ENCODE data around the gene EGR2.
"Not testable (repeated sequence)": the region's sequence is repeated elsewhere in the genome, so short reads cannot be mapped to it uniquely, and the experiment has no call there.

The EGR2 gene

GRCh38 chr10:62784537-62784936 lies 31.6 kb downstream of the EGR2 start:
- H3K18ac ChIP-seq (ENCODE audit: low read length); H3K4ac ChIP-seq (ENCODE audit: low read length); H3K79me1 ChIP-seq (ENCODE audit: low read depth, low read length); H2BK12ac ChIP-seq (ENCODE audit: low read length); H2AK5ac ChIP-seq (ENCODE audit: low read depth, low read length); H3K4me1 ChIP-seq (ENCODE audit: control insufficient read depth in 2 of 2, insufficient read depth in 1 of 2, low read depth in 1 of 2, low read length in 2 of 2); H3K14ac ChIP-seq (ENCODE audit: low read length); H2BK5ac ChIP-seq (ENCODE audit: low read length); H3K27me3 ChIP-seq (ENCODE audit: control insufficient read depth in 3 of 3, insufficient read depth in 3 of 3, low read depth in 1 of 3, low read length in 3 of 3); H3K23ac ChIP-seq (ENCODE audit: low read depth, low read length, poor library complexity); H3K9ac ChIP-seq (ENCODE audit: low read depth, low read length, poor library complexity); H3K9me3 ChIP-seq (replicated peaks in 1 of 2; ENCODE audit: control insufficient read depth in 2 of 2, insufficient read depth in 1 of 2, low read depth in 1 of 2, low read length in 2 of 2); H3K27ac ChIP-seq (replicated peaks; ENCODE audit: low read length); H4K91ac ChIP-seq (ENCODE audit: low read depth, low read length, poor library complexity); H3K36me3 ChIP-seq (replicated peaks in 1 of 2; ENCODE audit: control insufficient read depth in 2 of 2, insufficient read depth in 2 of 2, low read length in 2 of 2); H2BK15ac ChIP-seq (ENCODE audit: low read length); H3K4me2 ChIP-seq (ENCODE audit: insufficient read depth, low read length, poor library complexity, severe bottlenecking); H3K4me3 ChIP-seq (ENCODE audit: low read length in 2 of 2); DNase-seq (ENCODE audit: low spot score); H2AFZ ChIP-seq (ENCODE audit: low read length); H4K8ac ChIP-seq (ENCODE audit: low read depth, low read length); H2BK120ac ChIP-seq (ENCODE audit: low read depth, low read length): not testable (repeated sequence)
- WGBS, 2 donors (ENCODE audit: extremely low coverage in 2 of 2, insufficient read length in 2 of 2, insufficient replicate concordance in 1 of 2) = no CpG with 5 or more reads among the region's 3 CpGs

GRCh38 chr10:62779487-62780248 lies 36.5 kb downstream of the EGR2 start:
- no peak for DNase-seq (ENCODE audit: low spot score)
- Histone ChIP-seq H3K79me1 (ENCODE audit: low read depth, low read length) (no peaks in the 10 kb centered on the region), H3K23ac (ENCODE audit: low read depth, low read length, poor library complexity) (no peak overlapping the region), H3K27ac (replicated peaks; ENCODE audit: low read length) (no peak overlapping the region), H3K9me3 (replicated peaks in 1 of 2; ENCODE audit: control insufficient read depth in 2 of 2, insufficient read depth in 1 of 2, low read depth in 1 of 2, low read length in 2 of 2) (no peaks in the 10 kb centered on the region), H2BK12ac (ENCODE audit: low read length) (no peak overlapping the region), H3K4me1 (ENCODE audit: control insufficient read depth in 2 of 2, insufficient read depth in 1 of 2, low read depth in 1 of 2, low read length in 2 of 2) (no peaks in the 10 kb centered on the region), H2AK5ac (ENCODE audit: low read depth, low read length) (no peak overlapping the region), H4K91ac (ENCODE audit: low read depth, low read length, poor library complexity) (no peak overlapping the region), H4K8ac (ENCODE audit: low read depth, low read length) (no peak overlapping the region), H2BK120ac (ENCODE audit: low read depth, low read length) (no peak overlapping the region), H3K9ac (ENCODE audit: low read depth, low read length, poor library complexity) (no peak overlapping the region), H3K4me2 (ENCODE audit: insufficient read depth, low read length, poor library complexity, severe bottlenecking) (no peak overlapping the region), H2AFZ (ENCODE audit: low read length) (no peak overlapping the region), H3K27me3 (ENCODE audit: control insufficient read depth in 3 of 3, insufficient read depth in 3 of 3, low read depth in 1 of 3, low read length in 3 of 3) (no peaks in the 10 kb centered on the region), H3K18ac (ENCODE audit: low read length) (no peak overlapping the region), H3K4ac (ENCODE audit: low read length) (no peak overlapping the region), H3K4me3 (ENCODE audit: low read length in 2 of 2) (no peak overlapping the region), H2BK15ac (ENCODE audit: low read length) (no peak overlapping the region), H3K36me3 (replicated peaks in 1 of 2; ENCODE audit: control insufficient read depth in 2 of 2, insufficient read depth in 2 of 2, low read length in 2 of 2) (no peaks in the 10 kb centered on the region), H2BK5ac (ENCODE audit: low read length) (no peak overlapping the region), H3K14ac (ENCODE audit: low read length) (no peak overlapping the region)
- WGBS, 2 donors (ENCODE audit: extremely low coverage in 2 of 2, insufficient read length in 2 of 2, insufficient replicate concordance in 1 of 2) = no CpG with 5 or more reads among the region's 5 CpGs

- DNase-seq (ENCODE audit: low spot score) = no peak
- Histone ChIP-seq H4K91ac (ENCODE audit: low read depth, low read length, poor library complexity) (no peak overlapping the region), H3K4me2 (ENCODE audit: insufficient read depth, low read length, poor library complexity, severe bottlenecking) (no peak overlapping the region), H2BK5ac (ENCODE audit: low read length) (no peak overlapping the region), H4K8ac (ENCODE audit: low read depth, low read length) (no peak overlapping the region), H3K27me3 (ENCODE audit: control insufficient read depth in 3 of 3, insufficient read depth in 3 of 3, low read depth in 1 of 3, low read length in 3 of 3) (no peaks in the 10 kb centered on the region), H2BK15ac (ENCODE audit: low read length) (no peak overlapping the region), H3K4me1 (ENCODE audit: control insufficient read depth in 2 of 2, insufficient read depth in 1 of 2, low read depth in 1 of 2, low read length in 2 of 2) (no peaks in the 10 kb centered on the region), H3K79me1 (ENCODE audit: low read depth, low read length) (no peaks in the 10 kb centered on the region), H3K9ac (ENCODE audit: low read depth, low read length, poor library complexity) (no peak overlapping the region), H2AK5ac (ENCODE audit: low read depth, low read length) (no peak overlapping the region), H3K23ac (ENCODE audit: low read depth, low read length, poor library complexity) (no peak overlapping the region), H3K4ac (ENCODE audit: low read length) (no peak overlapping the region), H2BK120ac (ENCODE audit: low read depth, low read length) (no peak overlapping the region), H2AFZ (ENCODE audit: low read length) (no peak overlapping the region), H2BK12ac (ENCODE audit: low read length) (no peak overlapping the region), H3K4me3 (ENCODE audit: low read length in 2 of 2) (no peak overlapping the region), H3K9me3 (replicated peaks in 1 of 2; ENCODE audit: control insufficient read depth in 2 of 2, insufficient read depth in 1 of 2, low read depth in 1 of 2, low read length in 2 of 2) (no peaks in the 10 kb centered on the region), H3K36me3 (replicated peaks in 1 of 2; ENCODE audit: control insufficient read depth in 2 of 2, insufficient read depth in 2 of 2, low read length in 2 of 2) (no peaks in the 10 kb centered on the region), H3K14ac (ENCODE audit: low read length) (no peak overlapping the region), H3K18ac (ENCODE audit: low read length) (no peak overlapping the region), H3K27ac (replicated peaks; ENCODE audit: low read length) (no peak overlapping the region)
- WGBS, 2 donors (ENCODE audit: extremely low coverage in 2 of 2, insufficient read length in 2 of 2, insufficient replicate concordance in 1 of 2) = no CpG with 5 or more reads among the region's 2 CpGs
Observed at GRCh38 chr10:62778125-62778524, 38.0 kb downstream of the EGR2 start.

GRCh38 chr10:62772186-62772974 lies 43.8 kb downstream of the EGR2 start:
- Histone ChIP-seq H4K91ac (ENCODE audit: low read depth, low read length, poor library complexity) (no peak overlapping the region), H3K4me3 (ENCODE audit: low read length in 2 of 2) (no peak overlapping the region), H3K27ac (replicated peaks; ENCODE audit: low read length) (no peak overlapping the region), H3K4me1 (ENCODE audit: control insufficient read depth in 2 of 2, insufficient read depth in 1 of 2, low read depth in 1 of 2, low read length in 2 of 2) (peaks cover 1 to 24% of the 10 kb centered on the region in 2 donors), H4K8ac (ENCODE audit: low read depth, low read length) (no peak overlapping the region), H2BK12ac (ENCODE audit: low read length) (no peak overlapping the region), H2AK5ac (ENCODE audit: low read depth, low read length) (no peak overlapping the region), H2AFZ (ENCODE audit: low read length) (peak overlapping the region; percentile 85), H3K36me3 (replicated peaks in 1 of 2; ENCODE audit: control insufficient read depth in 2 of 2, insufficient read depth in 2 of 2, low read length in 2 of 2) (no peaks in the 10 kb centered on the region), H2BK5ac (ENCODE audit: low read length) (no peak overlapping the region), H2BK120ac (ENCODE audit: low read depth, low read length) (no peak overlapping the region), H3K4me2 (ENCODE audit: insufficient read depth, low read length, poor library complexity, severe bottlenecking) (no peak overlapping the region), H3K9me3 (replicated peaks in 1 of 2; ENCODE audit: control insufficient read depth in 2 of 2, insufficient read depth in 1 of 2, low read depth in 1 of 2, low read length in 2 of 2) (no peaks in the 10 kb centered on the region), H3K9ac (ENCODE audit: low read depth, low read length, poor library complexity) (no peak overlapping the region), H3K14ac (ENCODE audit: low read length) (no peak overlapping the region), H3K4ac (ENCODE audit: low read length) (no peak overlapping the region), H3K23ac (ENCODE audit: low read depth, low read length, poor library complexity) (no peak overlapping the region), H3K79me1 (ENCODE audit: low read depth, low read length) (no peaks in the 10 kb centered on the region), H3K27me3 (ENCODE audit: control insufficient read depth in 3 of 3, insufficient read depth in 3 of 3, low read depth in 1 of 3, low read length in 3 of 3) (no peaks in the 10 kb centered on the region), H3K18ac (ENCODE audit: low read length) (no peak overlapping the region), H2BK15ac (ENCODE audit: low read length) (no peak overlapping the region)
- no peak for DNase-seq (ENCODE audit: low spot score)
- WGBS, 2 donors (ENCODE audit: extremely low coverage in 2 of 2, insufficient read length in 2 of 2, insufficient replicate concordance in 1 of 2) = no CpG with 5 or more reads among the region's 7 CpGs
